GM18858 (cell line): ENCODE results near the gene CYP19A1.
"Not testable (repeated sequence)": the region's sequence is repeated elsewhere in the genome, so short reads cannot be mapped to it uniquely, and the experiment has no call there.

ENCODE experiments used
- ATAC-seq: cut with Tn5 transposase; IDR thresholded peaks from one replicate; pipeline ENCODE4 v1.9.1; 2021; ENCODE audit not compliant: unreplicated experiment

CYP19A1 gene

DNA sequence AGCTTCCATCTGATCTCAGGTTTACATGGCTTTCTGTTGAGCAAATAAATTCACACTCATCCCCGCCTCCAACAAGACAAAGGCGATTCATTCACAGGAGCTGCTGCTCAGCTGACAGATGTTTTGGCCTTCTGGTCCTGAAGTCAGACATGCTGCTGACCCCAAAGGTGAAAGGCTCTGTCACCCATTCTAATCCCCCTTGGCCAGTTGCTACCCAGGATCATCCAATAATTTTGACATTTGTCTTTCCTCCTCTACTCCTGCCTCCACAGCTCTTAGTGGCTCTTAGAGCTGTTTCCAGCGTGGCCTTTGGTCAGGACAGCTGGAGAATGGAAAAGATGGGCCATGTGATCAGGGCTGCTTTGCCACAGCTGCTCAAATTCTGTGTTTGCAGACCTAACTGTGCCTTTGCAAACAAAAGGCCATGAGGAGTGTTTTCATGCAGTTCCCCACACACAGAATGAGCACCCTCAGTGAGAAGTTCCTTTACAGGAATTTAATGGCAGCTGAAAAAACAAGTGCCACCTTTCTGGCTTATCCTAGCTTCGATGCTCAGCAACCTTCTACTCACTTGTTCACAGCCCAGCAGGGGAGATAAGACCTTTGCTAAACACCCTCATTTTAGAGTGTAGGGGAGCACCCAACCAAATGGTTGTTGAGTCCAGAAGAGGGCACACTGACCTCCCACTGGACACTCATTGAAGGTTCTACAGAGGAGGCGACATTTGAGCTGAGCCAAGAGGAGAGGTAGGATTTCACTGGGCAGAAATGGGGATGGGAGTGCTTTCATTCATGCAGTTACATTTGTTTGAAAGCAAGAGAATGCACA lies 39.0 kb downstream of the CYP19A1 start:
- ATAC-seq, result no peak

DNA sequence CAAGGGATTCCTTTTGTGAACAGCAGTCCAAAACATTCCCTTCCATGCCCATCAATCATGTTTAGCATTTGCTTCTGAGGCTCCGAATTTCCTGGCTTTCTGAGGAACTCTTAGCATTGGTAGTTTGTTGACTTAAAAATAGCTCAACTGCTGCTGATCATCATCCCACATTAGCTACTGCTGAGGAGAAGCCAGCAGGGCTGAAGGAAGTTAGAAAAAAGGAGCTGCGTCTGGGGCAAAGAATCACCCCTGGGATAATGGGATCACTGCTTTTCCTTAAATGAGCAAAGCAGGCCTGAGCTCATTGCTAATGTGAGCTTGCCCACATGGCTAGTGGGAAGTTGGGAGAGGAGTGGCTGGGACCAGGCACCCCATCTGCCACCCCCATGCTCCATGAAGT lies 39.8 kb downstream of the CYP19A1 start:
- no peak for ATAC-seq

DNA sequence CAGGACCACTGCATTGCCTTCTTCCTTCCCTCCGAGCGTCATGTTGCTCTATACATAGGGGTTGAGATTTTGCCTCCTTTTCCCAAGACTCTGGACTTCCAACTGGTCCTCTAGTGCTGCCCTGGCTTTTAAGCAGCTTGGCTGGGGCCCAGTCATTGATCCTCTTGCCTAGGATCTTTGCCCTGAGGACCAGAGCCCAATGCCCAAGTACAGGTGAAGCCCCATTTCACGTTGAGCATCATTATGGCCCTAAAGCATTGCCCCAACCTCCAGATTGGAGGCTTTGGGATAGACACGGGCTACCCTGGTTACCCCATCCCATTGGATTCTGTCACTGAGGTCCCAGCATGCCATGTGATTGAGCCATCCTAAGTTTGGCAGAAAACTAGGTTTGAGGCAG lies 47.7 kb downstream of the CYP19A1 start:
- ATAC-seq, result no peak

DNA sequence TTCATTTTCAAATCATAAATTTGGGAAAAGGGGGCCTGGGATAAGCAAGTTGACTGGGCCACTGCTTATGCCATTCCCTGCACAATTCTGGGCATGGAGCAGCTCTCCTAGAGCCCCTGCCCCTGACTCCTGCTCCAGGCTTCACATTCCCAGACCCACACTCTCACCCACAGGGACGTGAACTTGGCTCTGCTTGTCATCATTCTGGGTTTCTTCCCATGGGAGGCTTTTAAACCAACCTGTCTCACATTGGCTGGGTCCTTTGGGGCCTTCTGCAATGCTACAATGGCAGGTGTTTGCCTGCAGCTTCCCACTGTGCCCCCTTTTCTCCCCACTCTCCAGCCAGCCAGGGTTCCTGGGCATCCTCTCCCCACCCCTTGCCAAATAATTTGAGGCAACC lies 49.1 kb downstream of the CYP19A1 start:
- no peak for ATAC-seq

DNA sequence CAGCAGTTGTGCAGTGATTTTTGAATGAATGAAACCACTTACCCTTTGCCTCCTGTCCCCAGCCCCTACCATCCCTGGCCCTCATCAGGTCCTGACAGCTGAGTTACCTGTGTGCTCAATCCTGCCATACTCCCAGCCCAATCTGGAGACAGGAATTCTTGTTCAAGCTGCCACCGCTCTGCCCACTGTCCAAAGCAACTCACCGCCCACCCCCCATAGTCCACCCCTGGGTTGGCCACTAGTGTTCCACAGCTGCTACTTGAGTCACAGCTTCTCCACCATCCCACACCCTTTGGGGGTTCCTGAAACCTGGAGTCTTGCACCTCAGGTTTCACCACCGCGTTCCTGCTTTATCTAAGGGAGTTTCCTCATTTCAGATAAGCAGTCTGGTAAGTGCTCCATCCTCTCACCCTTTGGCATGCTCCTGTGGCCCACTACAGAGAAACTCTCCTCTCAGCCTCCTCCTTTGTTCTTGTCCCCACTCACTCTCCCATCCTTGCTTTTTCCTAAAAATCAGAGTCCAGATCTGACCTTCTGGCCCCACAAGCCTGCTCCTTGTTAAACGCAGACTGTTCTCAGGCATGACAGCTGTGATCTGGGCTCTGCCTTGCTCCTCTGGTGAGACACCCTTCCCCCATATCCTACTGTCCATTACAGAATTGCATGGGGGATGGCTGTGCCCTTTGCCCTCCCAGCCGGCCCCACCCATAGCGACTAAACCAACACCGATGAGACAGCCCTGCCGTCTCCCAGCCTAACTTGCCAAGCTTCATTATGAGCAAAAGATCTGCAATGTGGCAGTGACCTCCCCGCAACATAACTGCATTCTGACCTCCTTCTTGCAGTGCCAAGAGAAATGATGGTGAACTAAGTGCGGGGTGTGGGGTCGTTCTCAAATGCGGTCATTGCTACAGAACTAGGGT lies 50.0 kb downstream of the CYP19A1 start:
- ATAC-seq, result no peak

DNA sequence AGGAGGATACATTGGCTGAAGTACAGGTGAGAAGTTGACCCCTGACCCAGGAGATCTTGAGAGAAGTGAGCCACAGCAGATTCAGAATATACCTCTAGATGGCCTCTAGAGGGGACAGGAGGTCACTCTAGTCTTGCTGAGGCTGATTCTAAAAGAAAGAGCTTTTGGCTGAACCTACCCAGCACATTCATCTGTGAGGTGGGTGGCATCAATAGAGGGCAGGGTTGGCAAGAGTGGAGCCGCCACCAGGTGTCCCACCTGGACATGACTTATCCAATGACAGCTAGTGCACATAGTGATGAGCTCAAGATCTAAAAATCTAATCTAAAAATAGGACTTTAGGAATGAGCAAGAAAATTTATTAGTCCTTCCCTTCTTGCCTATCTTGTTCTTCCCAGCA lies 51.6 kb downstream of the CYP19A1 start:
- no peak for ATAC-seq

DNA sequence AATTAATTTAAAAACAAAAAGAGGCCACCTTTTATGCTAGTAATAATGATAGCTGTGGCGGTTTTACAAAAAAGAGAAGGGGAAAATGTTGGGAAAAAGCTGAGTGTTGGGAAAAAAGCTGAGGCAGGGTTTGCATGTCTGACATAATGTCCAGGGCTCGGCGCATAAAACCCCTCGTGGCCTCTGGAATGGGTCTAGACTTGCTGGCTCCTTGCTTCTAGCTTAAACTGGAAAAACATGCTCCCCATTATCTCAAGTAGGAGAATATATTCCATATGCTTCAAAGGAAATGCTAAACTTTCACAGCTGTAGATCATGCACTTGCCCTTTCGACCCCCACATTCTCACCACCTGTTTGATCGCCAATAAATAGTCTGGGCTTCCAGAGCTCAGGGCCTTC lies 53.0 kb downstream of the CYP19A1 start:
- ATAC-seq, result no peak

DNA sequence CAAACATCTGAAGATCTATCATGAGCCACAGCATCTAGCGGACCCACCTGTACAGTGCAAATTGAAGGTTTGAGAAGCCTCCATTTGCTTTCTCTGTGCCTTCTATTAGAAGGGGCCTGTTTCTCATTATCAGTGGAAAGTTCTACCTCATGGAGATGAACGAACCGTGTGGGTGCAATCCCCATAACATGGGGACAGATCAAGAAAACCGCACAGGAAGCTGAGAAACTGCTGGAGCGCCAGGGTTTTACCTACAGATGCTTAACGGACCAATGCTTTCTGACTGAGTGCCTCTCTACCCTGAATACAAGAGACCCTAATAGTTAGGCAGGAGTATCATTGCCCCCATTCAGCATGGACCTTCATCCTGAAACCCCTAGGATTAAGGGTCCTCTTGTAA lies 53.5 kb downstream of the CYP19A1 start:
- ATAC-seq, result no peak

DNA sequence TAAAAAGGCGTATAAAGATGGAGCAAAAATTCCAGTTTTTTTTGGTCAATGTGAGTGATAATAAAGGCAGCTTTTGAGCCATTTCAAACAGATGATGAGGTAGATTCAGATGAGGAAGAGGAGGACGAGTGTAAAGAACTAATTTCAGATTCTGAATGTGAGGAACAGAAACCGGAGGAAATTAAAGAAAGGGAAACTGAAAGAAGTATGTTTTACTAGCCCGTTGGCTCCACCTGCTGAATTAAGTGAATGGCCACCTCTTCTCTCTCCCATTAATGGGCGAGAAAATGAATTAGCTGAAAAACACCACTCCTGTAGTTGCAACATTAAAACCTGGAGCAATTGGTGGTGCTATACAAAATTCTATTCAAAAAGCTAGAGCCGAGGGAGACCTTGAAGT lies 55.4 kb downstream of the CYP19A1 start:
- ATAC-seq, result no peak

DNA sequence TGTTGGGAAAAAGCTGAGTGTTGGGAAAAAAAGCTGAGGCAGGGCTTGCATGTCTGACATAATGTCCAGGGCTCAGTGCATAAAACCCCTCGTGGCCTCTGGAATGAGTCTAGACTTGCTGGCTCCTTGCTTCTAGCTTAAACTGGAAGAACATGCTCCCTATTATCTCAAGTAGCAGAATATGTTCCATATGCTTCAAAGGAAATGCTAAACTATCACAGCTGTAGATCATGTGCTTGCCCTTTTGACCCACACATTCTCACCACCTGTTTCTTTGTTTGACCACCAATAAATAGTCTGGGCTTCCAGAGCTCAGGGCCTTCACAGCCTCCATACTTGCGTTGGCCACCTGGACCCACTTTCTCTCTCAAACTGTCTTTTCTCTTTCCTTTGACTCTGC lies 56.2 kb downstream of the CYP19A1 start:
- ATAC-seq, result not testable (repeated sequence)

DNA sequence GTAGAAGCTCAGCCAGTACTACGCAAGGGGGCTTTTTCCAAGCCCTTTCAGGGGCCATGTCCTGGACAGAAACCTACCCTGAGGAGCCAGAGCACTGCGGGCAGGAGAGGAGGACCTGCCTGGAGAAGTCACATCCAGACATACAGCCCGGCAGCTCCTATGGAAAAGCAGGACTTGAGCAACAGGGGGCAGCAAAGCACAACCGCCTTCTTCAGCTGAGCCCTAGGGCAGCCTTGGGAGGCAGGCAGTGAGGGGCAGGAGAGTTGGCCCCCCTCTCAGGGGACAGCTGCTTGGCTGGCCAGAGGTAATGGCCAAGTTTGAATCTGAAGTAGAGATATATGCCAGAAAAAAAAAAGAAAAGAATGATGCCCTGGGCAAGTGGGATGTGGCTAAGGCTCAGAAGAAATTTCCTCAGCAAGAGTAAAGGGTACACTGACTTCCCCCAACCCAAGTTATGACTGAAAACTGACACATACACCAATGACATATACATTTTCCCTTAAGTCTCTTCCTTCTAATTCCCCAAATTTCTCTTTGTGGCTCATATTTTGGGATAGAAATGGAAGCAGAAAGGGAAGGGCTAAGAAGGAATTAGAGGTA lies 56.9 kb downstream of the CYP19A1 start:
- no peak for ATAC-seq

DNA sequence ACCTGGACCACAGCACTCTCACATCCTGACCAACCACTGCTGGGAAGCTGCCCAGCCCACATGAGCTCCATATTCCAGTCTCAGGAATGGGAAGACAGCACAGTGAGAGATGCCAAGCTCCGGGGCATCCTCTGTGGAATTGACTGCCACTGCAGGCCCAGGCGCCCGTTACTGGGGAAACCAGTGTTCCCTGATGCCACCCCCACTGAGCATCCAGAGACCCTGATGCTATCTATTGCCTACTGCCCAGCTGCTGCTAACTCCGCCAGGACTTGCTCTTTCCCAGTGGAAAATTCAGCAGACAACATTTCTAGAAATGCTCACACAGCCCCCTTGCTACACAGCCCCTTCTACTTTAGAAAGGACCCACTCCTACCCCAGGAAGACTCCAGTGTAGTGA lies 57.6 kb downstream of the CYP19A1 start:
- no peak for ATAC-seq

DNA sequence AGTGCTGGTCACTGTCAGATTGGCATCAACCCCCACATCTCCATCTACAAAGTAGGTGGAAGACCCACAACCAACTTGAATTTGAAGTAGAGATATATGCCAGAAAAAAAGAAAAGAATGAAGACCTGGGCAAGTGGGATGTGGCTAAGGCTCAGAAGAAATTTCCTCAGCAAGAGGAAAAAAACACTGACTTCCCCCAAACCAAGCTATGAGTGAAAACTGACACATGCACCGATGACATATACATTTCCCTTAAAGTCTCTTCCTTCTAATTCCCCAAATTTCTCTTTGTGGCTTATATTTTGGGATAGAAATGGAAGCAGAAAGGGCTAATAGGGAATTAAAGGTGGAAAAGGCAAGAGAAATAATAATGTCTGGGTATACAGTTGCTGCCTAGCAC lies 59.0 kb downstream of the CYP19A1 start:
- no peak for ATAC-seq

DNA sequence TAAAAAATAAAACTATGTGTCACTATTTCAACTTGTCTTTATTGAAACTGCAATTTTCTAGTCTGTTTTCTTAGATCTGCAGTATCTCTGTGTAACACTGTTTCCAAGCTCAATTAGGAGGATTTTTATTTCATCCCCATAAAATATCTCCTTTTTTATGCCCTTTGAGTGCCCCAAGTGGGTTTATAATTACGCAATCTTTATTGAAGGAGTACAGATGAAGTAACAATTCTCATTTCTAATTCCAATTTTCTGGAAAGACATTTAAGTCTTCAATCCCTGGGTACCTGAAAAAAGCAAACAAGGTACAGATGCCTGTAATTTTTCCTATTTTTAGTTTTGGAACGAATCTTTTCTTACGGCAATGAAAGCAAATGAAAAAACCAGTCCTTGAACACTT lies 61.3 kb downstream of the CYP19A1 start:
- ATAC-seq, result no peak

DNA sequence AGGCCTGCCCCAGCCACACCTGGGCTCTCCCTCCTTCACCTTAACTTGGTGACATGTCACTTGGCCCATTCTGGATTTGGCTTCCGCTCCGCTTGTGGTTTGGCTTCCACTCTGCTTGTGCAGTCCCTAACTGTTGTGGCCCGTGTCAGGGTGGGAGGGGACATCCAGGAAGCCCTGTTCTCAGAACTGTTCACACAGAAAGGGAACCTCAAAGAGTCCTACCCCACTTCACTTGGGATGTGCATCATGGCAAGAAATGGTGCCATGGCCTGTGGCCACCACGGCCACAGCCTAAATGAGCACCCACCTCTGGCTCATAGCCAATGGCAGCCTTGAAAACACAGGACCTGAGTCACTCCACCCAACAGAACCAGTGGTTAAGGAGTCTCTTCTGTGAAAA lies 63.4 kb downstream of the CYP19A1 start:
- no peak for ATAC-seq

DNA sequence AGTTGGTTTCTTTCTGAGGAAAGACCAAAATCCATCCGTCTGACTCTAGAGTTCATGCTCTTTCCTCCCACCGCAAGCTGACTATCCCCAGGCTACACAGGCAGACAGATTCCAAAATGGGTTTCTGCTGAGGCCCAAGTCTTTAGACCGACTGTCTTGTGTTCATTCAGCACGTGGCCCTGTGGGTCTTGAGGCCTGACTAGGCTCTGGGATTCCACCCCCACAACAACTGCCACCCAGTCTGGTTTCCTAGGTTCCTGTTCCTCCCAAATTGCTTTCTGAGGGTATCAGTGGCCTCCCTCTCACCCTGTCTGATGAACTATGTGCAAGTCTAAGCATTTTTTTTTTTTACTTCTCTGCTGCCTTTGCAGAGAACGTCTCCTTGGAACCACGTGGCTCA lies 67.7 kb downstream of the CYP19A1 start:
- no peak for ATAC-seq

DNA sequence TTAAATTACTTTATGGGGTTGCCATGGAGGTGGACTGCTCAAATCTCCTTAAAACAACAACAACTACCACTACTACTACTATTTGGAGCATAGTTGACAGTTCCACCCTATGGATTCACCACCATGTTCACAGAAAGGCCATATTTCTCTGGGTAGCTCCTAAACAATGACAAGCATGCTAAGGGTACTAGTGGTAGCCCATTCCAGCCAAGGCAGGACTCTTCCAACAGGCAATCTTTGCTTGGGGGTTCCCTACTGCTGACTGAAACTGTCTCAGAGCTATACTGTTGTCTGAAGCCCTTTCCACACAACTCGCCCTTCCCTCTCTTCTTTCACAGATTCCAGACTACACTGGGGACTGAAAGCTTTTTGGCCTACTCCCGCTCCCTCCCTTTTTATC lies 68.9 kb downstream of the CYP19A1 start:
- no peak for ATAC-seq

DNA sequence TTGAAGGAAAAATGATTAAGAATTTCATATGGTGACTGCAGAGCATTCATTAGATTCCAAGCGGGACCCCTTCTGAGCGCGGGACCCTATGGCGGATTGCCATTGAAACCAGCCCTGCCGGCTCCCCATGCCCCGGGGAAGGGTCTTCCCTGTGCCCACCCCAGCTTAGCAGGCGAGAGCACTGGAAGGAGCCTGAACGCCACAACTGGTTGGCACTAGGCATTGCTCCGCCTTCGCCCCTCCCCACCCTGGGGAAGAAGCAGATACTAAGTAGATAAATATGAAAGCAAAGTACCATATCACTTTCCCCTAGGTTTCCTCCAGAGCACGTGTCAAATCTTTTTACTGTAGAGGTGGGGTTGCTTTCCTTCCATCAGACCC lies 70.7 kb downstream of the CYP19A1 start:
- no peak for ATAC-seq

DNA sequence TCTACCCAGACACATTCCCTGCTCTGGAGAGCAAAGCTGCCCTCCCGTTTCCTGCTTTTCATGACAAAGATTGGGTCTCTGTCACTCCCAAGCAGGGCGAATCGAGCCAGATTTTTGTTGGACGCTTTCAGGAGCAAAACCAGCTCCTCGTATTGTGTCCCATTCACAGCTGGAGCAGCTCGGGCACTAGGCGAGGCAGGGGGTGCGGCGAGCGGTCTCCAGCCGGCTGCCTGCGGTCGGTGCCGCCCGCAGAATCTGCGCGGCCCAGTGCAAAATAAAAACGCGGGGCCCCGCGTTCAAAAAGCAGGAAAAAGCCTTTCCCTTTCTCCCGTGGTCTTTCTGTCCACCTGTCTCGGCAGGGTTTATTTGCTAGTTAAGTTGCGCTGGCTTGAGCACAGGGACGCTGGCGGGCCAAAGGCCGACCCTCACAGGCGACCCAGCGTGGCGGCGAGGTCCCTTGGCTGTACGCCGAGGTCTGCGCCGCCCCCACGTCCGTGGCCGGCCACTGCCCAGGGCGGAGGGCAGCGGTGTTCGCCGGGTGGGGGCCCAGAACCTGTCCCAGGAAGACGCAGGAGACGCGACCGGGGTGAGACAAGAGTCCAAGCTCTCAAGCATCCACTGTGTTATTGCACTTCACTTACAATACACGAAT lies 71.2 kb downstream of the CYP19A1 start:
- no peak for ATAC-seq

DNA sequence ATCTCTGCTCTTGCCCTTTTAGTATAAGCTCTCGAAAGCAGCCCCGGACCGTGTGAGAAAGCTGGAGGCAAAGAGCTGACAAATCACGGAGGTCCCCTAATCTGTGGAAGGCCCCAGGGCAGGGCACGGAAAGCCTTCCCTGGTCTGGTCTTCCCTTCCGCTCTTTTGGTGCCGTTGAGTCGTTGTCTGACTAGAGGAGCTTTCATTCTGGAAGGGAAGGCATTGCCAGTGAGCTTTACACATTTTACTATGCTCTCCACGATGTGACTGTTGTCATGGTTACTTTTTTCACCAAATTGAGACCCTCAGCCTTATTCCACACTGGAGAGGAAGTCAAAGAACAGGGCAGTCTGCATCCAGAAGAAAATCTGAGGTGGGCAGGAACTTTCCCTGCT lies 71.7 kb downstream of the CYP19A1 start:
- ATAC-seq, result no peak

DNA sequence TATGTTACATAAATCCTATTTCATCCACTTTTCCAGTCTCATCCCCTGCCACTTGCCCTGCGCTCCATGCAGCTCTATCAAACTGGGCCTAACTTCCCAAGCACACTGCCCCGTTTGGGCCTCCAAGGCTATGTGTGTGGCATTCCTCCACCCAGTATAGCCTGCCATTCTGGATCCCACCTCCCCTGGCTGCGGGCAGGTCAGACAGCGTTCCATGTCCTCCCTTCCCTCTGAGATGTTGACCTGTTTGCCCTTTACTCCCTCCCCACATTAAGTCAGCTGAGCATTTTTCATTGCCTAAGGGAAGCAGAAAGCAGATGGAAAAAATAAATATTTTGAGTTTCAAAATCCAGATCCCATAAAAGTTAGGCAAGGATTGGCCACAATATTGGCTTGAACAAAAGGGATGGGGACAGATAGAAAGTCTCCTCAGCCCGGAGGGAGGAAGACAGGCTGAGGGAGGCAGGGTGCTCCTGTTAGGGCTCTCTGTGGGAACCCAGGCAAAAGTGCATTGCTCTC lies 73.3 kb downstream of the CYP19A1 start:
- ATAC-seq, result no peak
